WERI-Rb-1 (cell line): ENCODE results near the gene SMU1.

Source experiments
- DNase-seq: peaks from one replicate; pipeline ENCODE4 v3.0.0-alpha.2; 2020
- H3K27ac ChIP-seq: fragments of 250-450 bp; sonication (Bioruptor Pico); 2 replicates; pipeline ENCODE4 v1.5.1; 2020; ENCODE audit warnings: mild to moderate bottlenecking, moderate library complexity
- H3K27me3 ChIP-seq: fragments of 250-450 bp; sonication (Bioruptor Pico); 2 replicates; pipeline ENCODE4 v1.5.1; 2021; ENCODE audit warnings: mild to moderate bottlenecking, low read depth, moderate library complexity; ENCODE audit not compliant: insufficient read depth, severe bottlenecking
- H3K36me3 ChIP-seq: fragments of 250-450 bp; sonication (Bioruptor Pico); 2 replicates; pipeline ENCODE4 v1.5.1; 2020; ENCODE audit warnings: mild to moderate bottlenecking, moderate library complexity
- H3K4me3 ChIP-seq: 2 replicates; pipeline ENCODE4 v1.5.1; 2011; ENCODE audit warnings: low read depth, mild to moderate bottlenecking, control low read depth, low read length
- H3K9me3 ChIP-seq: fragments of 250-450 bp; sonication (Bioruptor Pico); 2 replicates; pipeline ENCODE4 v1.5.1; 2021; ENCODE audit warnings: mild to moderate bottlenecking, moderate library complexity; ENCODE audit not compliant: severe bottlenecking
- CTCF ChIP-seq: IDR thresholded peaks from 2 replicates; pipeline ENCODE4 v1.5.1; 2011; ENCODE audit warnings: low read depth, mild to moderate bottlenecking, control low read depth, inconsistent platforms, low read length

SMU1 gene

GRCh38 chr9:33076046-33077004 lies at the start of gene SMU1:
SMU1 (minus strand) TSS chr9:33076674; CDS start chr9:33076608, 66 bp downstream.
- H3K36me3 ChIP-seq = peaks cover 25% of the 10 kb centered on the region
- H3K4me3 ChIP-seq = peak within 1 kb of the TSS; percentile 68
- no peak for TF ChIP-seq CTCF
- peak within 1 kb of the TSS; percentile 82 for H3K27ac ChIP-seq
- peak; percentile 96 for DNase-seq
- H3K9me3 ChIP-seq = no peaks in the 10 kb centered on the region
- H3K27me3 ChIP-seq = no peaks in the 10 kb centered on the region

GRCh38 chr9:33125461-33125860 lies 49.0 kb upstream of the SMU1 start:
- Histone ChIP-seq H3K27ac (peak overlapping the region; percentile 56), H3K4me3 (no peak overlapping the region), H3K9me3 (no peaks in the 10 kb centered on the region), H3K36me3 (peaks cover 3% of the 10 kb centered on the region), H3K27me3 (no peaks in the 10 kb centered on the region)
- no peak for TF ChIP-seq CTCF
- DNase-seq = peak; percentile 78

- H3K27me3 ChIP-seq = no peaks in the 10 kb centered on the region
- H3K4me3 ChIP-seq = no peak overlapping the region
- peak; percentile 28; the same call in 1 of the 2 replicates for TF ChIP-seq CTCF
- H3K27ac ChIP-seq = peak overlapping the region; percentile 56
- DNase-seq = peak; percentile 36
- H3K9me3 ChIP-seq = no peaks in the 10 kb centered on the region
- peaks cover 3% of the 10 kb centered on the region for H3K36me3 ChIP-seq
These were observed 48.4 kb upstream of the SMU1 start for GRCh38 chr9:33124751-33125381.

GRCh38 chr9:33124046-33124445 lies 47.6 kb upstream of the SMU1 start:
- Histone ChIP-seq H3K36me3 (peaks cover 6% of the 10 kb centered on the region), H3K27ac (no peak overlapping the region; the same call in 1 of the 2 replicates), H3K4me3 (no peak overlapping the region), H3K27me3 (no peaks in the 10 kb centered on the region), H3K9me3 (no peaks in the 10 kb centered on the region)
- TF ChIP-seq CTCF = no peak
- no peak for DNase-seq

GRCh38 chr9:33123407-33124031 lies 47.0 kb upstream of the SMU1 start:
- H3K27ac ChIP-seq = no peak overlapping the region
- DNase-seq = no peak
- peaks cover 6% of the 10 kb centered on the region for H3K36me3 ChIP-seq
- no peak overlapping the region for H3K4me3 ChIP-seq
- no peaks in the 10 kb centered on the region for H3K9me3 ChIP-seq
- TF ChIP-seq CTCF = no peak
- no peaks in the 10 kb centered on the region for H3K27me3 ChIP-seq
